Measurements from ENCODE around the gene CLDN22. TPM values are rescaled to one million over a fixed set of nuclear protein-coding genes. Genes with fewer than 3 reads are reported as not detected.
A peak's percentile ranks its signal among the peaks of the same experiment; 100 is the strongest.

The CLDN22 gene
- total RNA-seq, 1 experiment from 2014 or later = not detected

DNA sequence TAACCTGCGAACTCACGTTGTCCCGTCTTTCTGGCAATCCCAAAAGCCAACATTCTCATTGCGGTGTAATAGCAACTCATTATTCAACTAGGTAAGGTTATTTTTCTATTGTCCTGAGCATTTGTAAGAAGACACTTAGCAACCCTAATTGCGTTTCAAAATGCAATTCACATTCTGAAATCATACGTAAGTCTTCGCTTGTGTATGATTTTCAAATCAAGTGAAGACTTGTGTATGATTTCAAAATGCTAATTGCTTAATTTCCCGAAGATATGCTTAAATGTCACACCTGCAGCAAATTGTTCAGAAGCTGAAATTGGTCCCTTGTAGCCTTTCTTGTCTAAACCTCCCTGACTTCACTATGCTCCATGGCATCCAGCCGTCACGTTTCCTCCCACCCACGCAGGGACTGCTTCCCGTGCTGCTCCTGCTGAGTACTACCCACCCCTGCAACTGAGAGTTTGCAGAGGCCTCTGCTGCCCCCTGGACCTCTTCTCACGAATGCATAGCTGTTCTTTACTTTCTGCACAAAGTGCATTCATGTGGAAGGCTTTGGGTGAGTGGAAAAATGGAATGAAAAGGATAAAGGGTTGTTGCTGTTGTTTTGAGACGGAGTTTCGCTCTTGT lies 43.0 kb upstream of the CLDN22 start:
- Histone ChIP-seq H2AFZ (ENCODE audit: low read depth, low read length, poor library complexity, severe bottlenecking) (peak overlapping the region; percentile 35), H3K27ac (ENCODE audit: low read depth, low read length) (no peak overlapping the region), H3K9ac (ENCODE audit: low read length) (no peak overlapping the region), H3K9me2 (ENCODE audit: insufficient read depth) (no peaks in the 10 kb centered on the region), H4K20me1 (ENCODE audit: insufficient read depth) (no peaks in the 10 kb centered on the region), H3K4me1 (ENCODE audit: control insufficient read depth in 1 of 2, insufficient read depth in 2 of 2, low read length in 2 of 2) (peaks cover 0 to 11% of the 10 kb centered on the region in 2 experiments; a peak in 2 of 4 replicates), H3K27me3 (ENCODE audit: insufficient read depth, low read length) (no peaks in the 10 kb centered on the region), H3K79me2 (ENCODE audit: insufficient read depth, low read length) (no peaks in the 10 kb centered on the region), H3K4me3 (replicated peaks in 1 of 2; ENCODE audit: low read depth in 1 of 2, low read length in 2 of 2) (no peak overlapping the region), H3K9me3 (ENCODE audit: control insufficient read depth in 1 of 2, insufficient read depth in 1 of 2, low read depth in 1 of 2, low read length in 2 of 2) (no peaks in the 10 kb centered on the region), H3K4me2 (ENCODE audit: low read length) (peak overlapping the region; percentile 11; the same call in 1 of the 2 replicates), H3K36me3 (ENCODE audit: control insufficient read depth in 1 of 2, insufficient read depth in 2 of 2, low read length in 2 of 2) (no peaks in the 10 kb centered on the region)
- DNase-seq (ENCODE audit: low read depth, low spot score) (peak; percentile 24), ATAC-seq (peak; percentile 78)
- RAD21 ChIA-PET (ENCODE audit: low non-redundant PET in 1 of 2, low total read pairs in 2 of 2, uncharacterized antibody in 2 of 2, unreplicated experiment in 2 of 2) = no interaction called here
- intact Hi-C loops (cut with micrococcal nuclease) = no loop called here
- CTCF ChIA-PET = no interaction called here
- peak; percentile 82 for TF ChIP-seq EGR1 (IDR thresholded peaks at IDR 0.05; ENCODE audit: low read depth)
- no peak for TF ChIP-seq FOSL1 (IDR thresholded peaks at IDR 0.05; ENCODE audit: low read depth)
- peak; percentile 60 for TF ChIP-seq RAD21 (IDR thresholded peaks at IDR 0.05; ENCODE audit: low read depth)
- peak; percentile 25 to 51 (median 45); a peak in 3 of 6 replicates for TF ChIP-seq CTCF (IDR thresholded peaks at IDR 0.05 in 2 of 3, conservative IDR thresholded peaks at IDR 0.05 in 1 of 3; ENCODE audit: borderline replicate concordance in 1 of 3, insufficient read depth in 1 of 3, low read depth in 2 of 3, low read length in 2 of 3)
- no peak for TF ChIP-seq EZH2 (IDR thresholded peaks at IDR 0.05)
- no peak for TF ChIP-seq CEBPB (IDR thresholded peaks at IDR 0.05; ENCODE audit: low read depth)
- POLR2A ChIA-PET = no interaction called here
- BruUV-seq (replicated peaks) = no TSS peak

GRCh38 chr4:183362036-183362435 lies 42.0 kb upstream of the CLDN22 start:
- POLR2A ChIA-PET = no interaction called here
- ATAC-seq = no peak
- no TSS peak for BruUV-seq (replicated peaks)

More at GRCh38 chr4:183362036-183362435, 42.0 kb upstream of the CLDN22 start:
- Histone ChIP-seq H4K20me1 (ENCODE audit: insufficient read depth) (no peaks in the 10 kb centered on the region), H3K4me2 (ENCODE audit: low read length) (no peak overlapping the region), H3K27me3 (ENCODE audit: insufficient read depth, low read length) (no peaks in the 10 kb centered on the region), H3K36me3 (ENCODE audit: control insufficient read depth in 1 of 2, insufficient read depth in 2 of 2, low read length in 2 of 2) (no peaks in the 10 kb centered on the region), H3K4me3 (replicated peaks in 1 of 2; ENCODE audit: low read depth in 1 of 2, low read length in 2 of 2) (no peak overlapping the region), H3K4me1 (ENCODE audit: control insufficient read depth in 1 of 2, insufficient read depth in 2 of 2, low read length in 2 of 2) (peaks cover 0 to 11% of the 10 kb centered on the region in 2 experiments; a peak in 2 of 4 replicates), H3K27ac (ENCODE audit: low read depth, low read length) (no peak overlapping the region), H3K9me2 (ENCODE audit: insufficient read depth) (no peaks in the 10 kb centered on the region), H3K9me3 (ENCODE audit: control insufficient read depth in 1 of 2, insufficient read depth in 1 of 2, low read depth in 1 of 2, low read length in 2 of 2) (no peaks in the 10 kb centered on the region), H3K9ac (ENCODE audit: low read length) (no peak overlapping the region), H3K79me2 (ENCODE audit: insufficient read depth, low read length) (no peaks in the 10 kb centered on the region), H2AFZ (ENCODE audit: low read depth, low read length, poor library complexity, severe bottlenecking) (no peak overlapping the region)
- CTCF ChIA-PET = no interaction called here
- intact Hi-C loops (cut with micrococcal nuclease) = no loop called here
- no peak for DNase-seq (ENCODE audit: low read depth, low spot score)
- TF ChIP-seq, protein P1, sequence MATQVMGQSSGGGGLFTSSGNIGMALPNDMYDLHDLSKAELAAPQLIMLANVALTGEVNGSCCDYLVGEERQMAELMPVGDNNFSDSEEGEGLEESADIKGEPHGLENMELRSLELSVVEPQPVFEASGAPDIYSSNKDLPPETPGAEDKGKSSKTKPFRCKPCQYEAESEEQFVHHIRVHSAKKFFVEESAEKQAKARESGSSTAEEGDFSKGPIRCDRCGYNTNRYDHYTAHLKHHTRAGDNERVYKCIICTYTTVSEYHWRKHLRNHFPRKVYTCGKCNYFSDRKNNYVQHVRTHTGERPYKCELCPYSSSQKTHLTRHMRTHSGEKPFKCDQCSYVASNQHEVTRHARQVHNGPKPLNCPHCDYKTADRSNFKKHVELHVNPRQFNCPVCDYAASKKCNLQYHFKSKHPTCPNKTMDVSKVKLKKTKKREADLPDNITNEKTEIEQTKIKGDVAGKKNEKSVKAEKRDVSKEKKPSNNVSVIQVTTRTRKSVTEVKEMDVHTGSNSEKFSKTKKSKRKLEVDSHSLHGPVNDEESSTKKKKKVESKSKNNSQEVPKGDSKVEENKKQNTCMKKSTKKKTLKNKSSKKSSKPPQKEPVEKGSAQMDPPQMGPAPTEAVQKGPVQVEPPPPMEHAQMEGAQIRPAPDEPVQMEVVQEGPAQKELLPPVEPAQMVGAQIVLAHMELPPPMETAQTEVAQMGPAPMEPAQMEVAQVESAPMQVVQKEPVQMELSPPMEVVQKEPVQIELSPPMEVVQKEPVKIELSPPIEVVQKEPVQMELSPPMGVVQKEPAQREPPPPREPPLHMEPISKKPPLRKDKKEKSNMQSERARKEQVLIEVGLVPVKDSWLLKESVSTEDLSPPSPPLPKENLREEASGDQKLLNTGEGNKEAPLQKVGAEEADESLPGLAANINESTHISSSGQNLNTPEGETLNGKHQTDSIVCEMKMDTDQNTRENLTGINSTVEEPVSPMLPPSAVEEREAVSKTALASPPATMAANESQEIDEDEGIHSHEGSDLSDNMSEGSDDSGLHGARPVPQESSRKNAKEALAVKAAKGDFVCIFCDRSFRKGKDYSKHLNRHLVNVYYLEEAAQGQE (IDR thresholded peaks at IDR 0.05; ENCODE audit: low read depth) = no peak
- TF ChIP-seq CEBPB (IDR thresholded peaks at IDR 0.05; ENCODE audit: low read depth) (no peak), CBX3 (IDR thresholded peaks at IDR 0.05; ENCODE audit: low read depth) (no peak), TCF7L2 (IDR thresholded peaks at IDR 0.05; ENCODE audit: borderline replicate concordance, extremely low read depth, insufficient read depth, insufficient read length) (no peak), JUND (IDR thresholded peaks at IDR 0.05) (no peak)
- RAD21 ChIA-PET (ENCODE audit: low non-redundant PET in 1 of 2, low total read pairs in 2 of 2, uncharacterized antibody in 2 of 2, unreplicated experiment in 2 of 2) = interaction anchor here in 1 of 2 experiments (0.5 kb wide), 1 partner anchor 34 kb away, joined by 3 read pairs; no protein-coding TSS in a partner anchor
